HPDE6-E6E7 (cell line): Measurements from ENCODE around the gene ARFRP1.

ENCODE experiments used
- DNase-seq: peaks from one replicate; pipeline ENCODE4 v3.0.0; 2011; ENCODE audit warnings: missing footprints; ENCODE audit errors: extremely low spot score

Gene ARFRP1

GRCh38 chr20:63743210-63743970, 35.6 kb upstream of the ARFRP1 start:
- no peak for DNase-seq

- DNase-seq, result no peak
Measured at GRCh38 chr20:63742381-63743024, 34.7 kb upstream of the ARFRP1 start.

DNA sequence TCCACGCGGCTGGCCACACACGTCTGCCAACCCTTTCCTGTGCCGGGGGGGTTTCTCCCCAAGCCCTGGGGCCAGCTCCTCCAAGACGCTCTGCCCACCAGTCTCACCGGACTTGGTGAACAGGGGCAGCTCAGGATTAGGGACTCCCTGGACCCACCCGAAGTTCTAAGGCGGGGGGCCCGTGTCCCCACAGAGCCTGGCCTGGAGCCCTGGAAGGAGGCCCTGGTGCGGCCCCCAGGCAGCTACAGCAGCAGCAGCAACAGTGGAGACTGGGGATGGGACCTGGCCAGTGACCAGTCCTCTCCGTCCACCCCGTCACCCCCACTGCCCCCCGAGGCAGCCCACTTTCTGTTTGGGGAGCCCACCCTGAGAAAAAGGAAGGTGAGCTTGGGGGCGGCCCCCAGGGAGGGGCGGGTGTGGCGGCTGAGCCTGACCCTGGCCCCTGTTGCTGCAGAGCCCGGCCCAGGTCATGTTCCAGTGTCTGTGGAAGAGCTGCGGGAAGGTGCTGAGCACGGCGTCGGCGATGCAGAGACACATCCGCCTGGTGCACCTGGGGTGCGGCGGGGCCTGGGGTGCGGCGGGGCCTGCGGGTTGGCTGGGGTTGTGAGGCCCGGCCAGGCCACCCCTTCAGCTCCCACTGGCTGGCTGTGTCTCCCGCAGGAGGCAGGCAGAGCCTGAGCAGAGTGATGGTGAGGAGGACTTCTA, 34.1 kb upstream of the ARFRP1 start:
- DNase-seq, result no peak

- no peak for DNase-seq
Measured at GRCh38 chr20:63741354-63741675, 33.5 kb upstream of the ARFRP1 start.

GRCh38 chr20:63740627-63741353, 33.0 kb upstream of the ARFRP1 start:
- DNase-seq, result peak; percentile 97

DNA sequence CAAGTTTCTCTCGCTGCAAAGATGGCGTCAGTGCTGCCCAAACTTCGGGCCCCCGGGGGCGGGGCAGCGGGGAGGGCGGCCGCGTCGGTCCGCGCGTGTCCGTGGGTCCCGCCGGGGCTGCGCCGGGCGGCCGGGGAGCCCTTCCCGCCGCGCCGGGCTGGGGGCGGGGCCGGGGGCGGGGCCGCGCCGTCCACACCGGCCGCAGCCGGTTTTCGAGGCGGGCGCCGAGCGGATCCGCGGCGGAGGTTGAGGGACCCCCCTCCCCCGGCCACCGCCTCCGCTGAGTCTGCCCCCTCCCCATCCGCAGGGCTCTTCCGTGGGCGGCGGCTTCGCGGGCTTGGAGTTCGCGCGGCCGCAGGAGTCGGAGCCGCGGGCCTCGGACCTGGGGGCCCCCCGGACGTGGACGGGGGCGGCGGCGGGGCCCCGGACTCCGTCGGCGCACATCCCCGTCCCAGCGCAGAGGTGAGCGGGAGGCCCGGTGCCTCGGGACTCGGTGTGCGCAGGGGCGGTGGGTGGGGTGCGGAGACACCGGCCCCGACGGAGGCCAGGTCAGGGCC, 32.4 kb upstream of the ARFRP1 start:
- DNase-seq, result no peak

- DNase-seq, result peak; percentile 98
Measured at GRCh38 chr20:63739130-63740069, 31.6 kb upstream of the ARFRP1 start, which contains the start of gene SLC2A4RG. Gene SLC2A4RG (plus strand): TSS chr20:63739776. CDS start chr20:63739913, 137 bp downstream.

DNA sequence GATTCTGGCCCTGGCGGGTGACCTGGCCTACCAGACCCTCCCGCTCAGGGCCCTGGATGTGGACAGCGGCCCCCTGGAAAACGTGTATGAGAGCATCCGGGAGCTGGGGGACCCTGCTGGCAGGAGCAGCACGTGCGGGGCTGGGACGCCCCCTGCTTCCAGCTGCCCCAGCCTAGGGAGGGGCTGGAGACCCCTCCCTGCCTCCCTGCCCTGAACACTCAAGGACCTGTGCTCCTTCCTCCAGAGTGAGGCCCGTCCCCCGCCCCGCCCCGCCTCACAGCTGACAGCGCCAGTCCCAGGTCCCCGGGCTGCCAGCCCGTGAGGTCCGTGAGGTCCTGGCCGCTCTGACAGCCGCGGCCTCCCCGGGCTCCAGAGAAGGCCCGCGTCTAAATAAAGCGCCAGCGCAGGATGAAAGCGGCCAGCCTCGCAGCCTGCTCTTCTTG, 30.9 kb upstream of the ARFRP1 start:
- no peak for DNase-seq

DNA sequence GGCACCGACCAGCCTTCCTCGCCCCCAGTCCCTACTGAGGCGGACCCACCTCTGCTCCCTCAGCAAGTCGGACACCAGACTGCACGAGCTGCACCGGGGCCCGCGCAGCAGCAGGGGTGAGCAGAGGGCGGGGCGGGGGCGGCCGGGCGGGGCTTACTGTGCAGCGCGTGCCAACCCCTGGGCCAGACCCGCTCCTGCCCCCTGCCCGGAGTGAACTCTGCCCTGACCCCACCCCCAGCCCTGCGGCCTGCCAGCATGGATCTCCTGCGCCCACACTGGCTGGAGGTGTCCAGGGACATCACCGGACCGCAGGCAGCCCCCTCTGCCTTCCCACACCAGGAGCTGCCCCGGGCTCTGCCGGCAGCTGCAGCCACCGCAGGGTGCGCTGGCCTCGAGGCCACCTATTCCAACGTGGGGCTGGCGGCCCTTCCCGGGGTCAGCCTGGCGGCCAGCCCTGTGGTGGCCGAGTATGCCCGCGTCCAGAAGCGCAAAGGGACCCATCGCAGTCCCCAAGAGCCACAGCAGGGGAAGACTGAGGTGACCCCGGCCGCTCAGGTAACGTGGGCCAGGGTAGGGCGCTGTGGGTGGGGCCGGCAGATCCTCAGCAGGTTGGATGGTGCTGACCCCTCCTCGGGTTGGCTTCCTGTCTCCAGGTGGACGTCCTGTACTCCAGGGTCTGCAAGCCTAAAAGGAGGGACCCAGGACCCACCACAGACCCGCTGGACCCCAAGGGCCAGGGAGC, 30.3 kb upstream of the ARFRP1 start:
- no peak for DNase-seq

GRCh38 chr20:63737695-63737944, 29.8 kb upstream of the ARFRP1 start:
- no peak for DNase-seq

GRCh38 chr20:63736893-63737694, 29.3 kb upstream of the ARFRP1 start:
- DNase-seq, result no peak

- DNase-seq, result no peak
Measured at GRCh38 chr20:63735859-63736718, 28.3 kb upstream of the ARFRP1 start, which contains the start of gene LIME1. Gene LIME1 (plus strand): TSS chr20:63736664. CDS start chr20:63737550, 886 bp downstream.

DNA sequence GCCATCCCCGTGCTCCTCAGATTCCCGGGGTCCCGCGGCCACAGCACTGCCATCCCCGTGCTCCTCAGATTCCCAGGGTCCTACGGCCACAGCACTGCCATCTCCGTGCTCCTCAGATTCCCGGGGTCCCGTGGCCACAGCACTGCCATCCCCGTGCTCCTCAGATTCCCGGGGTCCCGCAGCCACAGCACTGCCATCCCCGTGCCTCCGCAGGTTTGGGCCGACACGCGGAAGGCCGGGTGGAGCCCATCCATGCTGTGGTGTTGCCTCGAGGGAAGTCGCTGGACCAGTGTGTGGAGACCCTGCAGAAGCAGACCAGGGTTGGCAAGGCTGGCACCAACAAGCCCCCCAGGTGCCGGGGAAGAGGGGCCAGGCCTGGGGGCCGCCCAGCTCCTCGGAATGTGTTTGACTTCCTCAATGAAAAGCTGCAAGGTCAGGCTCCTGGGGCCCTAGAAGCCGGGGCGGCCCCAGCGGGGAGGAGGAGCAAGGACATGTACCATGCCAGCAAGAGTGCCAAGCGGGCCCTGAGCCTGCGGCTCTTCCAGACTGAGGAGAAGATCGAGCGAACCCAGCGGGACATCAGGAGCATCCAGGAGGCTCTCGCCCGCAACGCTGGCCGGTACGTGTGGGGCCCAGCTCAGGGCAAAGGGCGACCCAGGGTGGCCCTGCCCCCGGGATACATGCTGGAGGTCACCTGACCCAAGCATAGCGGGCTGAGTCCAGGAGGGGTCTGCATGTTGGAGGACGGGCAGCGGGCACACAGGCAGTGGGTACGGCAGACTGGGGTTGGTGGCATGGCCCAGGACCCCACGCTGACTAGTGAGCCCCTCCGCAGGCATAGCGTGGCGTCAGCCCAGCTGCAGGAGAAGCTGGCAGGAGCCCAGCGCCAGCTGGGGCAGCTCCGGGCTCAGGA, 27.4 kb upstream of the ARFRP1 start:
- DNase-seq, result no peak

DNA sequence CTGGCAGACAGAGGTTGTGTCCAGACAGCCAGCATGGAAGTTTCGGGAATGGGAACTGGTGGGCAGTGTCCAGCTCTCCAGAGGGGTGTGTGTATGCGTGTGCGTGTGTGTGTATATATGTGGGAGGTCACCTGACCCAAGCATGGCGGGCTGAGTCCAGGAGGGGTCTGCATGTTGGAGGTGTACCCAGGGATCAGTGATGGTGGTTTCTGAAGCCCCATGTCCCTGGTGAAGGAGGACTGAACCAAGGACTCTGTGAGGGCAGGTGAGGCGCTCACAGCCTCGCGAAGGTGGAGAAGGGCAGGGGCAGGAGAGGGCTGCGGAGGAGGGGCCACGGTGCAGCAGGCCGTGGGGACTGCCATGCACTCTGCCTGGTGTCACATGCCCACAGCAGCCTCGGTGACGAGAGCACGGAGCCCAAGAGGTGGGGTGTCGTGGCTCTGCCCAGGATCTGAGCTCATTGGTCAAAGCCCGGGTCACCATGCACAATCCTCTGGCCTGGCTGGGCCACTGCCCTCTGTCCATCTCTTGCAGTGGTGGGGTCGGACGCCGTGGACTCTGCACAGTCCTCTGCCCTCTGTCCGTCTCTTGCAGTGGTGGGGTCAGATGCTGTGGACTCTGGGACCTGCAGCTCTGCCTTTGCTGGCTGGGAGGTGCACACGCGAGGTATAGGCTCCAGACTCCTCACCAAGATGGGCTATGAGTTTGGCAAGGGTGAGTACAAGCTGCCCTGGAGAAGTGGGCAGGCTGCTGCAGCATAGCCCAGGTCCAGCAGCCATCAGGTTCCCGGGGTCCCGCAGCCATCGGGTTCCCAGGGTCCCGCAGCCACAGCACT, 26.6 kb upstream of the ARFRP1 start:
- no peak for DNase-seq

- DNase-seq, result no peak
Measured at GRCh38 chr20:63733579-63734081, 25.9 kb upstream of the ARFRP1 start.

DNA sequence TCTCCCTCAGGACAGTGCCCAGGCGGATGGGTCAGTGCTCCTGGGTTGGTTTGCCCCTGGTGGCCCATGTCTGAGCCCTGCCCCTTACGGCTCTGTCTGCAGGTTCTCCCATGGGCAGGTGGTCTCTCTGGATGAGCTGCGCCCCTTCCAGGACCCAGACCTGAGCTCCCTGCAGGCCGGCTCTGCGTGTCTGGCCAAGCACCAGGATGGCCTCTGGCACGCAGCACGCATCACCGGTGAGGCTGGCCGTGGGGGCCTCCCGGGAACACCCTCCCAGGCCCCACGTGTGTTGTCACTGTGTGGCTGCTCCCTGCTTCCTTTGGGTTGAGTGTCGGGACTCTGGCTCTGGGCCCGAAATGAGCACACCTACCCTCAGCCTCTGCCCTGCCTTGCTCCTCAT, 25.3 kb upstream of the ARFRP1 start:
- no peak for DNase-seq
